Measurements from ENCODE around the gene TGFBR3. TPM values are rescaled to one million over a fixed set of nuclear protein-coding genes. Genes with fewer than 3 reads are reported as not detected.

Gene TGFBR3
- total and polyA plus RNA-seq, 2 of the 8 experiments (the other 6 are each of a cell fraction or from before 2014, with no cell fraction given): 2.0 to 6.1 TPM

DNA sequence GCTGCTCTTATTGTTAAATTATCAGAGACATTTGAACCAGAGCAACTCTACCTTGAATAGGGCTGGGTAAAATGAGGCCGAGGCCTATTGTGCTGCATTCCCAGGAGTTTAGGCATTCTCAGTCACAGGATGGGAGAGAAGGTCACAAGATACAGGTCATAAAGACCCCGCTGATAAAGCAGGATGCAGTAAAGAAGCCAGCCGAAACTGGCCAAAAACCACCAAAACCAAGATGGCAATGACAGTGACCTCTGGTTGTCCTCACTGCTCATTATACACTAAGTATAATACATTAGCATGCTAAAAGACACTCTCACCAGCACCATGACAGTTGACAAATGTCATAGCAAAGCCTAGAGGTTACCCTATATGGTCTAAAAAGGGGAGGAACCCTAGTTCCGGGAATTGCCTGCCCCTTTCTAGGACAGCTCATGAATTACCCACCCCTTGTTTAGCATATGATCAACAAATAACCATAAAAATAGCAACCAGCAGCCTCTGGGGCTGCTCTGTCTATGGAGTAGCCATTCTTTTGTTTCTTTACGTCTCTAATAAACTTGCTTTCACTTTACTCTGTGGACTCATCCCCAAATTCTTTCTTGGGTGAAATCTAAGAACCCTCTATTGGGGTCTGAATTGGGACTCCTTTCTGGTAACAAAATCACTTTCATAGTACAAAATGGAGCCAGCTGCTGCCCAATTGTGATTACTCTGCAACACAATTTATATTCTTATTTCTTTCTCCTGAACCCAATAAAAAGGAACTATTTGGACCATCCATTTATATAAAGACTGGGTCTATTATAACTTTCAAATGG, 179.6 kb downstream of the TGFBR3 start:
- no peak overlapping the region for H3K4ac ChIP-seq (replicated peaks; ENCODE audit: insufficient read length, low read depth, low read length)
- no peak overlapping the region for H2BK15ac ChIP-seq (ENCODE audit: low read length)
- no peak overlapping the region for H3K4me3 ChIP-seq (ENCODE audit: extremely low read depth in 1 of 4, insufficient read depth in 2 of 4, low read depth in 3 of 4, low read length in 4 of 4)
- H3K9me3 ChIP-seq (ENCODE audit: insufficient read depth in 2 of 2, low read depth in 1 of 2, low read length in 1 of 2): no peaks in the 10 kb centered on the region
- no peak overlapping the region for H4K5ac ChIP-seq (ENCODE audit: insufficient read length, low read depth, low read length)
- H2BK12ac ChIP-seq (ENCODE audit: low read depth, low read length): no peak overlapping the region
- no peak overlapping the region for H3K14ac ChIP-seq (ENCODE audit: insufficient read length)
- 84% methylated on average over 5 of the region's 5 CpGs; no CpG with 5 or more reads in 1 of the 2 experiments for WGBS, 2 experiments (ENCODE audit: extremely low coverage in 1 of 2, insufficient coverage in 1 of 2, insufficient read length in 1 of 2, insufficient replicate concordance in 2 of 2, low coverage in 1 of 2, low lambda C conversion rate in 2 of 2, missing lambda C conversion rate in 1 of 2)
- no peak overlapping the region for H2BK120ac ChIP-seq (replicated peaks; ENCODE audit: low read depth, low read length)
- H3K4me2 ChIP-seq (ENCODE audit: insufficient read depth in 1 of 2, low read depth in 2 of 2, low read length in 2 of 2): no peak overlapping the region
- no peak for FAIRE-seq
- H3K36me3 ChIP-seq (ENCODE audit: control insufficient read depth in 2 of 4, insufficient read depth in 4 of 4, low read length in 3 of 4): no peaks in the 10 kb centered on the region
- TF ChIP-seq SAP30 (IDR thresholded peaks at IDR 0.05; ENCODE audit: insufficient read depth, insufficient replicate concordance, low read length) (no peak), KDM5A (IDR thresholded peaks at IDR 0.05; ENCODE audit: low read length) (no peak), ZNF274 (IDR thresholded peaks at IDR 0.05; ENCODE audit: borderline replicate concordance, extremely low read depth, low read length) (no peak), SIN3A (conservative IDR thresholded peaks at IDR 0.05 in 1 of 2, IDR thresholded peaks at IDR 0.05 in 1 of 2; ENCODE audit: low read depth in 1 of 2, low read length in 2 of 2) (no peak)
- no peaks in the 10 kb centered on the region for H3K23me2 ChIP-seq (ENCODE audit: low read depth, low read length)
- H3K27me3 ChIP-seq (replicated peaks in 1 of 4; ENCODE audit: control insufficient read depth in 3 of 4, extremely low read depth in 1 of 4, insufficient read depth in 3 of 4, low read length in 3 of 4): no peaks in the 10 kb centered on the region
- no peak overlapping the region for H2BK5ac ChIP-seq (ENCODE audit: low read depth, low read length)
- H4K20me1 ChIP-seq (replicated peaks in 1 of 2; ENCODE audit: control insufficient read depth in 1 of 2, insufficient read depth in 2 of 2, low read length in 2 of 2): no peaks in the 10 kb centered on the region
- H4K8ac ChIP-seq (ENCODE audit: extremely low read depth, insufficient read depth, low read length): no peak overlapping the region
- no peaks in the 10 kb centered on the region for H3K79me2 ChIP-seq (ENCODE audit: control insufficient read depth in 1 of 2, insufficient read depth in 2 of 2, low read length in 2 of 2)
- no peak overlapping the region for H3K23ac ChIP-seq (ENCODE audit: insufficient read length)
- no peak overlapping the region for H2AK5ac ChIP-seq (ENCODE audit: low read depth, low read length)
- CTCF ChIA-PET (ENCODE audit: partially characterized antibody): no interaction called here
- no peaks in the 10 kb centered on the region for H3K79me1 ChIP-seq (ENCODE audit: low read depth, low read length)
- no peak overlapping the region for H3K9ac ChIP-seq (replicated peaks in 1 of 4; ENCODE audit: extremely low read depth in 1 of 4, low read depth in 3 of 4, low read length in 3 of 4)
- no peak for DNase-seq (ENCODE audit: low read depth in 1 of 2, low spot score in 2 of 2)
- no peak overlapping the region for H2AFZ ChIP-seq (ENCODE audit: low read length)
- peaks cover 0 to 7% (median 4%) of the 10 kb centered on the region in 4 experiments; a peak in 5 of 7 replicates for H3K4me1 ChIP-seq (replicated peaks in 1 of 4; ENCODE audit: control insufficient read depth in 3 of 4, insufficient read depth in 4 of 4, low read length in 3 of 4)
- POLR2A ChIA-PET (ENCODE audit: partially characterized antibody): interaction anchor here (0.6 kb wide), 1 partner anchor 212 kb away, joined by 3 read pairs; no protein-coding TSS in a partner anchor
- no peak overlapping the region for H3K27ac ChIP-seq (ENCODE audit: low read depth, low read length)
- H3K18ac ChIP-seq (ENCODE audit: extremely low read depth, low read length): no peak overlapping the region
- no peak overlapping the region for H2BK20ac ChIP-seq (ENCODE audit: low read length)
- H3K56ac ChIP-seq (replicated peaks; ENCODE audit: insufficient read length, low read depth, low read length): no peak overlapping the region
- no peak overlapping the region for H4K91ac ChIP-seq (replicated peaks; ENCODE audit: insufficient read length, low read length)

All from H1 (cell line).